HG02973 (cell line): ENCODE data around the gene HEPHL1.

ENCODE experiments used
- ATAC-seq: cut with Tn5 transposase; IDR thresholded peaks from one replicate; pipeline ENCODE4 v1.9.1; 2021; ENCODE audit warnings: moderate library complexity; ENCODE audit not compliant: unreplicated experiment

Gene HEPHL1

DNA sequence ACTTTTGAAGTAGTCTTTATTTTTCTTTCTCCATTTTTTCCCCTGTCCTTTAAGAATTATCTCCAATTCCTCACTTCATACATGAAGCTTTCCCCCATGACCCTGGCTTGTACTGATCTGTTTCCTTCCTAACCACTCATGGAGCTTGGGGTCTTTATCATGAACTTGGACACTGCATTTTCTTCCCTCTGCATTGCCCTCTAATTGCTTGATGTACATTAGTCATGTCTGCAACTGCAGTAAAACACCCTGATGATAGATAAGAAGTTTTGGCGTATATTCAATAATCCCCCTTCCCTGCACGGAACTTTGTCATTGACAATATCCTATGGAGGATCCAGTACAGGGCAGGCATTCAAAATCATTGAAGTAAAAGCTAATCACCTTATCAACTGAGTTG is 3.4 kb downstream of the HEPHL1 start:
- ATAC-seq = no peak

DNA sequence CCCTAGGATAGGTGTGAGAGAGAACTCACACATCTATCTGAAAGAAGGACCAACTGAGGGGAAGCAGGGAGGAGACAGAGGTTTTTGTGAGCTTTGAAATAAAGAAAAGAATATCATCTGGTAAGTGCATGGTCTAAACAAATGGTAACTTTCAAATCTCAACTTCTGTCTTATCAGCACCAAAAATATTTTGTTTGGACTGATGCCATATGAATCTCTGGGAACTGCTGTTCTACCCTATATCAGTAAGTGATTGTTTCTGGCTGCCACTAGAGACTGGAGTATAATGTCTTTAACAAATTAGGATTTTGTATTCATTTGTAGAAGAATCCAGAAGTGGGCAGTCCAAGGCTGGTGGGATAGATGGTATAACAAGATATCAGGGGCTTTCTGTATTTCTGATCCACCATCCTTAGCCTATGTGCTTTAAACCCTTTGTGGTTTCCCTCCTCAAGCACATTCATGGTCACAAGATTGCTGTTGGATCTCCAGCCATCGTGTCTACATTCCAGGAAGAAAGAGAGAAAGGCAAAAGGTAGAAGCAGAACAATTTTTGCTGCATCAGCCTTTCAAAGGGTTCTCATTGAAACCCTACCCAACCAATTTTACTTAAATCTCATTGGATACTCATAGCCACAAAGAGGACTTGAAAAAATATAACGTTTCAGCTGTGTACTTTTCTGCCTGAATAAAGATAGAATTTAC is 4.7 kb downstream of the HEPHL1 start:
- ATAC-seq = no peak

DNA sequence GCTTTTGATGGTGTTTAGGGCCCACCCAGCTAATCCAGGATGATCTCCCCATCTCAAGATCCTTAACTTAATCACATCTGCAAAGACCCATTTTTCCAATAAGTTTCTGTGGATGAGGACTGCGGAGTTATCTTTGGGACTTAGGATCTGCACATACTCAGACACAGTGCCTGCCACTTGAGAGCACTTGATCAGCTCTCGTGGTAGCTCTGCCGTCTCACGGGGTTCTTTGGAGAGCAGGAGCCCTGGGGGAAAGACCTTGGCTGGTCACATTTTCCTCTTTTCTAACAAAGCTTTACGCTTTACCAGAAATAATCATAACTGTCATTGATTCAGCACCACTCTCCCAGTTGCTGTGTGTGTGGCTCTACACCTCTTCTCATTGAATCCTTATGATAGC is 6.1 kb downstream of the HEPHL1 start:
- no peak for ATAC-seq

DNA sequence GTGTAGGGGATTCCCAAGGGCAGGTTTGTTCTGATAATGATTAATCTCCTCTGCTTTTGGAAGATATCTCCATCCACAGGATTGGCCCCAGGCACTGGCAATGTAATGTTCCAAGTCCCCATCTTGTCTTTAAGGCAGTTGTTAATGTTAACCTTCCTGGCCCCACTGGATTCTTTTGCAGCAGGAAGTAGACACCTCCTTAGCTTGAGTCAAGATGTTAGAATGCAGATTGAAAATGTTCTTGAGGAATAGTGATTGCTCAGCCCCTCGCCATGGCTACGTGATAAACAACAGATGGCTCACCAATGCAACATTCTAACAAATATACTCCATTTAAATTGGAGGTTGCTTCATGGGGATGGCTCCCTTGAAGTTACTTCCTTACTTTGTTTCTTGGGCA is 7.3 kb downstream of the HEPHL1 start:
- no peak for ATAC-seq

DNA sequence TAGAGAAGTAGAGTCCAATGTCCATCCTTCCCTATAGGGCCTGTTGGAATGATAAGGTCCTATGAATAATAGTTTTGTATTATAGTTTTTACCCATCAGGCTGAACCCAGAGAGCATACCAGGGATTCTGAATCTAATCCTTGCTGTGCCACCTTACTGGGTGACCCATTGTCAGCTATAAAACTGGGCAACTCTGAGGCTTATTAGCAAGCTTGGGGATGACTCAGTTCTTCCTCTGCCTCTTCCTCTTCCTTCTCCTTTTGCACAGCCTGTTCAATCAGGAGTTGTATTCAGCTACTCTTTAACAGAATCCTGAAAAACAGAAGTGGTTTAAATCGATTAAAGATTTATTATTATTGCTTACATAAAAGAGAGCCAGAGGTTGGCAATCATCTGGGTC is 8.9 kb downstream of the HEPHL1 start:
- ATAC-seq = no peak

DNA sequence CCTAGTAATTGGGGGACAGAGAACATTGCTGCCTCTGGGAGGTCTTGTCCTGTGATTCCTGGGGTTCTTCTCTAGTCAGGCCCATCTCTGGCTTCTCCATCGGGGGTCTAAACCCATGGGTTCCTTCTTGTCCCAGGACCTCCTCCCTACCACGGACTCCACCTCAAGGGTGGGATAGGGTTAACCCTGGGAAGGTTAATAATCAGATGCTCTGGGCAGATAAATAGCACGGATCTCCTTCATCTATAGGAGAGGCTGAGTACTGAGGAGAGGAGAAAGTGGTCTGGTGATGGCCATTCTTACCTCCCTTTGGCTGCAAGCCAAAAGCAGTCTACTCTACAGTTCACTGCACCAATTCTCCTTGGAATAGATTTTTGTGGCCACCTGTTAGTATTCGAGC is 10.5 kb downstream of the HEPHL1 start:
- ATAC-seq = no peak

DNA sequence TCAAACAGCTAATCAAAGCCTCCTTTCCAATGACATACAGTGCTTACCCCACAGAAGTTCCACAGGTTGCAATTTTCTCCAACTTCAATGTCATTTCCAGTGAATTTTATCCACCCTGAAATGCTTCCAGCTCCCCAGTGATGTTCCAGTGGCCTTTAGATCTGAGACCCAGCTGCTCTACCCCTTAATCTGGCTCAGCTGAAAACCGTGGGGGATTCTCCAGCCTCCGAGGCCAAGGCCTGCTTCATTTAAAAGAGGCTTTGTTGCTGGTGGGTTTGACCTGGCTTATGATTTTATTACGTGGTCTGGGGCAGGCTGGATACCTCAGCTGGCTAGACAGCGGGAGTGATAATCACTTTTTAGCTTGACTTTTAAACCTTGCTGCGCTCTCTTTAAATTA is 10.9 kb downstream of the HEPHL1 start:
- ATAC-seq = no peak

DNA sequence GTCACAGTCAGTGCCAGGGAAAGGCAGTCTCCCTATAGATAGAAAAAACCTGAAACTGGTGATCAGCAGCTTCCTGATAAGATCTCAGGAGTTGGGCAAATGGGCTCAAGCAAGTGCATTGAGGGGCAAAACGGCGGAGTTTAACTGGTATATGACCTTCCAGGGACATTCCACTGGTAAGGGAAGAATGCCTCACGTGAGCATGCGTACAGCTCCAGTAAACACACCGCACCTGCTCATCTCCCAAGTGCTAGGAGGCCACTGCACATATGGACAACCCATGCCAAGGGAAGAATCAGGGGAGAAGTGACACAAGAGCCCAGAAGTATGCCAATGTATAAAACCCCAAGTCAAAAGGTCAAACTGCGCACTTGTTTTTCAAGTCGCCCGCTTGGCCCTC is 11.6 kb downstream of the HEPHL1 start:
- no peak for ATAC-seq

DNA sequence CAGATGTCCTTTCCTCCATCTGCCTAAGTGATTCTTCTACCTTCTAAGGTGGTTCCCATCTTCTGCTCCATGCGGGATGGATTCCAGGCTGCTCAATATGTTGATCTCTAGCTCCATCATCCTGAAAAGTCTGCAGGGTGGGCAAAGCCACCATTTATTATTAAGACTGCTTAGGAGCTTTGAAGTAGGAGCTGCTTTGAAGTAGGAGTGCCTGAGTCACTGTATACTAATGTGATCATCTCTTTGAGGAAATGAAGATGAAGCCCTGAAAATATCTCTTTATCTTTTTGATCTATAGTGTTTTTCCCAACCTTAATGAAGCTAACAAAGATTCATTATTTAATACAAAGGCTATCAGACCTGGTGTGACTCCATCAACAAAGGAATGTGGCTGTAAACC is 13.1 kb downstream of the HEPHL1 start:
- no peak for ATAC-seq

DNA sequence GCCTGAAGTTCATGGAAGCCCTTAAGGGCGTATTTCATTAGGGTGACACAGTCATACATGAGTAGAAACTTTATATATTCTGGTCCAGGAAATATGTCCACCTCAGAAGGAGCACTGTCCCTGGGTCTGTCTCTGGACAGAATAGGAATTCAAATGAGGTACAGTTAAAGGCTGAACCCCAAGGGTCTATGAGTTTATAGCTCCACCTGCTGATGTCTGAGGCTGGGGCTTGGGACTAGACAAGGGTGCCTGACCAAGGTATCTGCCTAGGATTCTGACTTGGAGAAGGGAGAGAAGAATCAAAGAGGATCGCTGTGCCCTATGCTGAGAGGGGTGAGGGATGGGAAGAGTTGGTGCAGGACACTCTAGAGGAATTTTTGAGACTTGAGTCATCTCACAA is 14.9 kb downstream of the HEPHL1 start:
- ATAC-seq = no peak

DNA sequence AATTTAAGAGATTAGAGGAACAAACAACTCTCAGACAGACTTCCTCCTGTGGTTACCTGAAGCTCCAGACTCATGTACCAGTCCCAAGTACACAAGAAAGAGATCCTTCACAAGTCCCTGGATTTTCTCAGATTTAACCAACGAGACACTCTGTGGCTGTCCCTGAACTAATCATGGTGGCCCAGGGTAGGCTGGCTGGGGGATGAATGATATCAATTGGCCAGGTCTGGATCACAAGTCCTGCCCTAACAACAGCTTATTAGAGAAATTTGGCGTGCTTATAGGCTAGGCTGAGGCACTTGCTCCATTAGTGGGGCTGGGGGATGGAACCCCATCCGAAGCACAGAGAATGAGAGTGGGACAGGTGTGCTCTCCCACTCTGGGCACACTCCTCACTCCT is 22.1 kb downstream of the HEPHL1 start:
- ATAC-seq = no peak

DNA sequence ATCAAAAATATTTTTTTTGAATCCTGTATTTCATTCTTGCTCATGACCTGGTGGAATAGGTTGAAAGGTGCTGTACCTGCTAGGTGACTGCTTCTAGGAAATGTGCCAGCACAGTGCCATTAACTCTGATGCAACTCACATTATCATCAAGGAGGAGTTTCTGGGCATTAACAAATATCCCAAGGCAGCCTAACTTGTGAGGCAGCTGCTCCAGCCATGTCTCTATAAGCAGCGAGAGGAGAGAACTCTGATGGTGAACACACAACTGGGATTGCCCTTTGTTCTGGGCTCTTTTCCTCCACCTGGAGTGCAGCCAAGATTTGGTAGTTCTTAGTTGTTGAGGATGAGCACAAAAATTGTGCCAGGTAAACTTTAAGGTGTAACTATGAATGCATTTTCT is 25.6 kb downstream of the HEPHL1 start:
- ATAC-seq = no peak

DNA sequence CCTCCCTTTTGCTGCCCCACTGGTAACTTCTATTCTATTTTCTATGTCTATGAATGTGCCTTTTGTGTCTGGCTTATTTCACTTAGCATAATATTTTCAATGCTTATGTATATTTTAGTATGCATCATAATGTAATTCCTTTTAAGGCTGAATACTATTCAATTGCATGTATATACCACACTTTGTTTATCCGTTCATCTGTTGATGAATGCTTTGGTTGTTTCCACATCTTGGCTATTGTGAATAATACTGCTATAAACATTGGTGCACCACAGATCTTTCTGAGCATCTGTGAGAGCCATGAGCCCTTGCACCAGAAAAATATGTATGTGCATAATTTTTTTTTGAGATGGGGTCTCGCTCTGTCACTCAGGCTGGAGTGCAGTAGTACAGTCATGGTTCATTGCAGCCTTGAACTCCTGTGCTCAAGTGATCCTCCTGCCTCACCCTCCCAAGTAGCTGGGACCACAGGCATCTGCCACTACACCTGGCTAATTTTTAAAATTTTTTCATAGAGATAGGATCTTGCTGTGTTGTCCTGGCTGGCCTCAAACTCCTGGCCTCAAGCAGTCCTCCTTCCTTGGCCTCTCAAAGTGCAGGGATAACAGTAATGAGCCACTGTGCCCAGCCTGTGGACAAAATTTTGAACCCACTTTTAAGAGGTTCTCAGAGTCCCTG is 27.0 kb downstream of the HEPHL1 start:
- no peak for ATAC-seq

DNA sequence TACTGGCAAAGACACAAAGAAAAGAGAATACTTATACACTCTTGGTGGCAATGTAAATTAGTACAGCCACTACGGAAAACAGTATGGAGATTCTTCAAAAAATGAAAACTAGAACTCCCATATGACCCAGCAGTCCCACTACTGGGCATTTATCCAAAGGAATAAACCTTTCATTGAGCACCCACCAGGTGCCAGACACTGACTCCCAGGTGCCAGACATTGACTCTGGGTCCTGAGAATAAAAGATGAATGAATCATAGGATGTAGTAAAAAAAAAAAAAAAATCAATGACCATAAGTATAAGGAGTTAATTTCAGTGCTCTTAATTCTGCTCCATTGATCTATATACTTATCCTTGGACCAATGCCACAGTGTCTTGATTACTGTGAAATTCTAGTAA is 28.2 kb downstream of the HEPHL1 start:
- no peak for ATAC-seq

DNA sequence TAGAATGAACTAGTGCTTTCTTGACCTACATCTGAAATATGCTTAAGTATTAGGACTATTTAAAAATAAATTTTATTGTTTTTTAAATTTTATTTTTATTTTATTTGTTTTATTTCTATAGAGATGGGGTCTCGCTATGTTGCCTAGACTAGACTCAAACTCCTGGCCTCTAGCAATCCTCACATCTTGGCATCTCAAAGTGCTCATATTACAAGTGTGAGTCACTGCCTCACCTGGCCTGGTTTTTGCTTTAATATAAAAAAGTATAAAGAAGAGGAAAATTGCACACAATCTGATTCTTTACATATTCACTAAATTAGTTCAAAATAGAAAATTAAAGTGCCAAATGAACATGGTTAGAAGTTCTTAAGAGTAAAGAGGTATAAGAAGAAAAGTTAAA is 37.5 kb downstream of the HEPHL1 start:
- ATAC-seq = no peak

DNA sequence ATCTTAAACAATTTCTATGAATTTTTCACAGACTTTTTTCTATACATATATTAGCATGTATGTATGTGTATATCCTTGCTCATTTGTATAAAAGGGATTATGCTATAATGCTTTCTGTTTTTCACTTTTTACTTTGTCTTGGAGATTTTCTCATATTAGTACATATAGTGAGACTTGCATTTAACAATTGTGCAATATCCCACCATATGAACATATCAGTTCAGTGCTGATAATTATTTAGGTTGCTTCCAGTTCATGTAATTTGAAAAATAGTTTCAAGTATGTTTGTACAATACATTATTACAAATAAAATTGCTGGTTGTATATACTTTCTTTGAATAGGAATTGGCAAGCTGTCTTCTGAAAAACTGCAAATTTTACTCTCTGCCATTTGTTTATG is 37.9 kb downstream of the HEPHL1 start:
- ATAC-seq = no peak

DNA sequence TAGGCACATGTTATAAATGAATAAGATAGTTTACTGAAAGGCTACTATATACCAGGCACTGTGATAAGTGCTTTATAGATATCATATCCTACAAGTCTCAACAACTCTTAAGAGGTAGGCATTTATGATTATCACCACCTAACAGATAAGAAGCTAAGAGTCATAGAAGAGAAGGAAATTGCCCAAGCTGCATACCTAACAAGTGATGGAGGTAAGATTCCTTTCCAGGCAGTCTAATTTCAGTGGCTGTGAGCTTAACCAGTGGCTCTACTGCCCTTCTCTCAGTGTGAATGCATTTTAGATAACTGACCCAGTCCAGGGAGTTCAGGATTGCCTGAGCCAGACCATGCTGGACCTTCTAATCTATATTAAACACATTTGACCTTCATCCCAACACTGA is 39.2 kb downstream of the HEPHL1 start:
- no peak for ATAC-seq

DNA sequence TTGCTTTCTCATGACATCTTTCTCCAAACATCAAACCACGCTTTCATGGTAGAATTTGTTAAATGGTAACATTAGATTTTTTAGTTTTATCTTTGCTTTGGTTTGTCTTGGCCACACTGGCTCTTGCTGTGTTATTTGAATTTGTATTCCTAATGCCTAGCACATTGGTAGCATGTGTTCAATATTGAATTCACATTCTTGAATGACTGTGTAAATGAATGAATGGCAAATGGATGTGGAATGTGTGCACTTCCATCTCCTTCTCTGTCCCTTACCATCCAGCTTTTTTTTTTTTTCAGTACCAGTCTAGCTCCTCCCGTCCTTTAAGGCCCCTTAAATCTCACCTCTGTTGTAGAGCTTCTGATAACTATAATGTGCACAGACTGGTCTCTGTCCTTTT is 41.2 kb downstream of the HEPHL1 start:
- no peak for ATAC-seq

DNA sequence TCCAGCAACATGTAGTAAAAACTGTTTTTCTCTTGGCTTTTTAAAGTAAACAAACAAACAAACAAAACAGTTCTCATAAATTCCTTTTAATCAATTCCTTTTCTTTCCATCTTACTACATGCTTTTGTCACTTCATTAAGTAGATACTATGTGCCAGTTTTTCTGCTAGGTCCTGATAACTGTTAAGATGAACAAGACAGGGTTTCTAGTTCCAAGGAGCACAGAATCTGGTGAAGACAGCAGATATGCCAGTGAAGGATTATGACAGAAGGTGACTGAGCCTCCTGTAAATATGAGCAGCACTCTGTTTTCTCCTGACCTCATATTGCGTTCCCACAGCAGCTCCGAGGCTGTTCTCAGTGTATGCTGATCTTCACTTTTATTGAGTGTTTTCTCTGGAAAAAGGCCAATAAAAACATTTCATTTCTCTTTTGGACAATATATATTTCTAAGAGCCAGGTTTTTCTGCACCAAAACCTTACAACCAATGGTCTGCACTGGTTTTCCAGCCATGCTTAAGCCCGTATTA is 45.8 kb downstream of the HEPHL1 start:
- no peak for ATAC-seq

DNA sequence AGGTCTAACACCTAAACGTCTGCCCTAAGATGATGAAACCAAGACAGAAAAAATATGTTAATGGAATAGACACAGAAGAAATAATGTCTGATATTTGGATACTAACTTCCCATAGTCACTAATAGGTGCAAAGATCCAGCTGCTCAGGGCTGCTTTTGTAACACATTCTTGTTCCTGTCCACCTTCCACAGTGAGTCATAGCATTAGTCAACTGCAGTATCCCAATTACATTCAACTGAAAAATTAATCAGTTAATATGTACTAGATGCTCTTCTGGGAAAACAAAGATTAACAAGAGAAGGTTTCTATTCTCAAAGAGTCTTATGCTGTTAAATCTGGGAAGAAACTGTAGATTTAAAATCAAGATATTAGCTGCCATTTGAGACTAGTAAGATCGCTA is 47.6 kb downstream of the HEPHL1 start:
- no peak for ATAC-seq

DNA sequence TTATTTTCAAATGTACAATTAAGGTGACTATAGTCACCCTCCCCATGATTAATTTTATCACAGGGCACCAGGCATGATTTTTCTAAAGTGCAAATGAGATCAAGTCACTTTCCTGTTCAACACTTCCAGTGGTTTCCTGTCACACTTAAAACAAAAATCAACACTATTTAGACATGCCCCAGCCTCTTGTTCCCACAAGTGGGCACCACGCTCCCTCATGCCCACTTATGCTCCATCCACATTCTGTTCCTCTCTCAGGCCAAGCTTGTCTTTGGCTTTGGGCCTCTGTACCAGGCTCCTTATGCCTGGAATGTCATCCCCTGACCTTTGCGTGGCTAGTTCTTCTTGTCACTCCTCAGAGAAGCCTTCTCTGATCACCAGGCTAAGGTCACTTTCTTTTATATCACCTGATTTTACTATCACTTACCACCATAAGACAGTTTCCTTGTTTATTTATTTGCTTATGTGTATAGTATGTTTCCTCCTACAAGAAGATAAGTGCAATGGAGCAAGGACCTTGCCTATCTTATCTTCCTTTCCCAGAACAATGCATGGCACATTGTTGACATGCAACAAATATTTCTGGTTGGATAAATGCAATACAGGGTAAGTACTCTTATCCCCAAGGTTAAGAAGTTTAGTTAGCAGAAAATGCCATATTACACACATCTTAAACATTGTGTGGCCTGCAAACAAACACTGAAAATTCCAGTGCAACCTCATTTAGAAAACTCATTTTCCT is 56.6 kb downstream of the HEPHL1 start:
- no peak for ATAC-seq

DNA sequence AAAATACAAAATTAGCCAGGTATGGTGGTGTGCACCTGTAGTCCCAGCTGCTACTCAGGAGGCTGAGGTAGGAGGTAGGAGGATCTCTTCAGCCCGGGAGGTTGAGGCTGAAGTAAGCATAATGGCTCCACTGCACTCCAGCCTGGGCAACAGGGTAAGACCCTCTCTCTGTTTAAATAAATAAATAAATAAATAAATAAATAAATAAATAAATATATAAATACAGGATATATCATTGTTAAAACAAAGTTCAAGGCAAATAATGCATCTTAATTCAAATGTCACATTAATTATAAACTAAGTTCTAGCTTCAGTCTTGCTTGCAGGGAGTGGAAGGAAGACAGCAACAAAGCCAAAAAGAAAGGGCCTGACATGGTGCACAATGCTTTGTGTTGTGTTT is 63.0 kb downstream of the HEPHL1 start:
- no peak for ATAC-seq
